Measurements from ENCODE around the gene AGBL1. TPM values are rescaled to one million over a fixed set of nuclear protein-coding genes. Genes with fewer than 3 reads are reported as not detected.

Gene AGBL1
- total RNA-seq, 1 experiment from 2014 or later = not detected

GRCh38 chr15:86591158-86591557 is 511.5 kb downstream of the AGBL1 start:
- no peak for DNase-seq (ENCODE audit: low read depth)

GRCh38 chr15:86591994-86592735 is 512.5 kb downstream of the AGBL1 start:
- no peak for DNase-seq (ENCODE audit: low read depth)

- peak; percentile 5 for DNase-seq (ENCODE audit: low read depth)
Observed at GRCh38 chr15:86595741-86596140, 516.1 kb downstream of the AGBL1 start.

- DNase-seq (ENCODE audit: low read depth) = no peak
Observed at GRCh38 chr15:86603466-86603865, 523.8 kb downstream of the AGBL1 start.

GRCh38 chr15:86608461-86609205 is 529.0 kb downstream of the AGBL1 start:
- DNase-seq (ENCODE audit: low read depth) = peak; percentile 37

GRCh38 chr15:86609275-86609674 is 529.6 kb downstream of the AGBL1 start:
- no peak for DNase-seq (ENCODE audit: low read depth)

GRCh38 chr15:86610038-86610437 is 530.4 kb downstream of the AGBL1 start:
- no peak for DNase-seq (ENCODE audit: low read depth)

- peak; percentile 84 for DNase-seq (ENCODE audit: low read depth)
Observed at GRCh38 chr15:86611417-86612040, 531.9 kb downstream of the AGBL1 start.

- DNase-seq (ENCODE audit: low read depth) = no peak
Observed at GRCh38 chr15:86615411-86615810, 535.7 kb downstream of the AGBL1 start.

- no peak for DNase-seq (ENCODE audit: low read depth)
Observed at GRCh38 chr15:86615816-86616215, 536.1 kb downstream of the AGBL1 start.

- DNase-seq (ENCODE audit: low read depth) = no peak
Observed at GRCh38 chr15:86616771-86617170, 537.1 kb downstream of the AGBL1 start.

GRCh38 chr15:86620157-86620556 is 540.5 kb downstream of the AGBL1 start:
- no peak for DNase-seq (ENCODE audit: low read depth)

- DNase-seq (ENCODE audit: low read depth) = peak; percentile 13
Observed at GRCh38 chr15:86620641-86621349, 541.1 kb downstream of the AGBL1 start.

GRCh38 chr15:86623236-86623635 is 543.6 kb downstream of the AGBL1 start:
- peak; percentile 7 for DNase-seq (ENCODE audit: low read depth)

GRCh38 chr15:86624261-86625036 is 544.8 kb downstream of the AGBL1 start:
- peak; percentile 97 for DNase-seq (ENCODE audit: low read depth)

GRCh38 chr15:86629409-86630356 is 550.0 kb downstream of the AGBL1 start:
- DNase-seq (ENCODE audit: low read depth) = peak; percentile 32

- DNase-seq (ENCODE audit: low read depth) = no peak
Observed at GRCh38 chr15:86630946-86631345, 551.3 kb downstream of the AGBL1 start.

- DNase-seq (ENCODE audit: low read depth) = no peak
Observed at GRCh38 chr15:86634146-86634545, 554.5 kb downstream of the AGBL1 start.

GRCh38 chr15:86634992-86635638 is 555.4 kb downstream of the AGBL1 start:
- DNase-seq (ENCODE audit: low read depth) = no peak

- no peak for DNase-seq (ENCODE audit: low read depth)
Observed at GRCh38 chr15:86644339-86644738, 564.7 kb downstream of the AGBL1 start.

Measured in M059J (cell line).